IMR-90 (cell line): Measurements from ENCODE around the gene CUTA. TPM values are rescaled to one million over a fixed set of nuclear protein-coding genes. Genes with fewer than 3 reads are reported as not detected.

Experiments used
- ATAC-seq: fragments of 200-7000 bp; cut with Tn5 transposase; 2 replicates; pipeline ENCODE4 v1.9.1; 2020; ENCODE audit warnings: low read depth, mild to moderate bottlenecking, moderate library complexity
- BruUV-seq: library from RNA; stranded (reverse); fragments of 400-500 nt; replicated peaks from 2 replicates; lab custom pipeline; 2021; lab: Mats Ljungman, UMichigan
- CTCF ChIA-PET: fragments of 300-600 bp; formaldehyde crosslinking; extraction: SDS; loops from one replicate; lab custom pipeline; 2021; ENCODE audit warnings: antibody characterized with exemption; lab: Yijun Ruan, JAX
- POLR2A ChIA-PET: fragments of 300-600 bp; sonication (Branson Sonifier 250); formaldehyde crosslinking; loops from one replicate; lab custom pipeline; 2022; ENCODE audit warnings: antibody characterized with exemption; ENCODE audit not compliant: unreplicated experiment; lab: Charles Lee
- DNase-seq: peaks from one replicate; pipeline ENCODE4 v3.0.0; 2013
- H2AFZ ChIP-seq: replicated peaks from 2 replicates; pipeline ENCODE3; 2013; ENCODE audit warnings: low read length, mild to moderate bottlenecking; ENCODE audit not compliant: poor library complexity
- H2AK5ac ChIP-seq: 2 replicates; pipeline ENCODE4 v1.6.1; 2013; ENCODE audit warnings: low read depth, low read length, inconsistent platforms
- H2AK9ac ChIP-seq: replicated peaks from 2 replicates; pipeline ENCODE3; 2013; ENCODE audit warnings: mild to moderate bottlenecking, low read depth, low read length, moderate library complexity; ENCODE audit not compliant: poor library complexity
- H2BK120ac ChIP-seq: 2 replicates; pipeline ENCODE4 v1.6.1; 2013; ENCODE audit warnings: low read depth, low read length, inconsistent platforms
- H2BK15ac ChIP-seq: 3 replicates; pipeline ENCODE4 v1.6.1; 2013; ENCODE audit warnings: low read depth, low read length, inconsistent platforms
- H2BK20ac ChIP-seq: 2 replicates; pipeline ENCODE4 v1.6.1; 2013; ENCODE audit warnings: low read depth, mild to moderate bottlenecking, inconsistent platforms, low read length, moderate library complexity
- H2BK5ac ChIP-seq: 2 replicates; pipeline ENCODE4 v1.6.1; 2013; ENCODE audit warnings: mild to moderate bottlenecking, low read depth, low read length, inconsistent platforms; ENCODE audit not compliant: poor library complexity, severe bottlenecking
- H3K14ac ChIP-seq: replicated peaks from 2 replicates; pipeline ENCODE4 v1.6.1; 2013; ENCODE audit warnings: low read depth, low read length, inconsistent platforms
- H3K18ac ChIP-seq: 2 replicates; pipeline ENCODE4 v1.6.1; 2013; ENCODE audit warnings: low read depth, low read length, control low read depth
- H3K23ac ChIP-seq: 2 replicates; pipeline ENCODE4 v1.6.1; 2013; ENCODE audit warnings: low read depth, low read length, inconsistent platforms
- H3K27ac ChIP-seq: 2 replicates; pipeline ENCODE4 v1.5.1; 2013; ENCODE audit warnings: mild to moderate bottlenecking, control low read depth, low read length; ENCODE audit not compliant: insufficient read depth
- H3K27me3 ChIP-seq: 2 replicates; pipeline ENCODE4 v1.6.1; 2013; ENCODE audit warnings: low read length; ENCODE audit not compliant: control insufficient read depth, insufficient read depth
- H3K36me3 ChIP-seq: 2 replicates; pipeline ENCODE4 v1.6.1; 2013; ENCODE audit warnings: low read length, mixed read lengths; ENCODE audit not compliant: control insufficient read depth, insufficient read depth
- H3K4ac ChIP-seq: 2 replicates; pipeline ENCODE4 v1.6.1; 2013; ENCODE audit warnings: low read depth, low read length, inconsistent platforms
- H3K4me1 ChIP-seq: 2 replicates; pipeline ENCODE4 v1.6.1; 2013; ENCODE audit warnings: low read length, mixed read lengths; ENCODE audit not compliant: control insufficient read depth, insufficient read depth
- H3K4me2 ChIP-seq: 2 replicates; pipeline ENCODE4 v1.6.1; 2013; ENCODE audit warnings: low read depth, mild to moderate bottlenecking, control low read depth, low read length, moderate library complexity
- H3K4me3 ChIP-seq: 2 replicates; pipeline ENCODE4 v1.5.1; 2013; ENCODE audit warnings: low read depth, mild to moderate bottlenecking, control low read depth, low read length, moderate library complexity; ENCODE audit not compliant: insufficient read depth
- H3K56ac ChIP-seq: 2 replicates; pipeline ENCODE4 v1.6.1; 2013; ENCODE audit warnings: low read length, inconsistent platforms; ENCODE audit not compliant: insufficient read depth; ENCODE audit errors: extremely low read depth
- H3K79me1 ChIP-seq, 2 experiments: 2 replicates each; pipeline ENCODE4 v1.6.1; 2013; ENCODE audit warnings: low read length in 2 of 2, inconsistent platforms in 1 of 2, low read depth in 1 of 2
- H3K9ac ChIP-seq: 2 replicates; pipeline ENCODE4 v1.6.1; 2013; ENCODE audit warnings: low read depth, low read length, control low read depth
- H3K9me1 ChIP-seq: 2 replicates; pipeline ENCODE4 v1.6.1; 2013; ENCODE audit warnings: low read length, inconsistent platforms; ENCODE audit not compliant: insufficient read depth
- H3K9me3 ChIP-seq: 2 replicates; pipeline ENCODE4 v1.6.1; 2013; ENCODE audit warnings: low read length; ENCODE audit not compliant: control insufficient read depth, insufficient read depth
- H4K20me1 ChIP-seq: 2 replicates; pipeline ENCODE4 v1.6.1; 2013; ENCODE audit warnings: low read length, inconsistent platforms; ENCODE audit not compliant: insufficient read depth
- H4K5ac ChIP-seq: 2 replicates; pipeline ENCODE4 v1.6.1; 2013; ENCODE audit warnings: mild to moderate bottlenecking, low read depth, low read length, control low read depth
- H4K8ac ChIP-seq, 2 experiments: 2 replicates each; pipeline ENCODE4 v1.6.1; 2013; ENCODE audit warnings: low read depth in 2 of 2, low read length in 2 of 2, control low read depth in 1 of 2, inconsistent platforms in 1 of 2
- H4K91ac ChIP-seq: 2 replicates; pipeline ENCODE4 v1.6.1; 2013; ENCODE audit warnings: low read depth, low read length, inconsistent platforms; ENCODE audit not compliant: insufficient read depth
- BHLHE40 ChIP-seq: fragments of 150-350 bp; IDR thresholded peaks from 2 replicates; pipeline ENCODE4 v1.6.1; 2016; ENCODE audit warnings: mild to moderate bottlenecking, low read depth, low read length
- CEBPB ChIP-seq: IDR thresholded peaks from 2 replicates; pipeline ENCODE4 v1.6.1; 2012; ENCODE audit warnings: low read depth, low read length, improper control_type of control experiment
- CHD1 ChIP-seq: IDR thresholded peaks from 2 replicates; pipeline ENCODE4 v1.6.1; 2012; ENCODE audit warnings: low read depth, low read length, improper control_type of control experiment
- MAFK ChIP-seq: IDR thresholded peaks from 2 replicates; pipeline ENCODE4 v1.6.1; 2012; ENCODE audit warnings: low read depth, low read length, improper control_type of control experiment
- MAZ ChIP-seq: IDR thresholded peaks from 2 replicates; pipeline ENCODE4 v1.6.1; 2012; ENCODE audit warnings: low read depth, mild to moderate bottlenecking, low read length, improper control_type of control experiment, moderate library complexity, borderline replicate concordance
- MXI1 ChIP-seq: IDR thresholded peaks from 2 replicates; pipeline ENCODE4 v1.6.1; 2012; ENCODE audit warnings: low read depth, mild to moderate bottlenecking, low read length, moderate library complexity, borderline replicate concordance
- RAD21 ChIP-seq: IDR thresholded peaks from 2 replicates; pipeline ENCODE4 v1.6.1; 2012; ENCODE audit warnings: low read length, improper control_type of control experiment
- RCOR1 ChIP-seq: IDR thresholded peaks from 2 replicates; pipeline ENCODE4 v1.6.1; 2012; ENCODE audit warnings: mild to moderate bottlenecking, low read length, improper control_type of control experiment; ENCODE audit not compliant: insufficient replicate concordance
- SMC3 ChIP-seq: fragments of 150-350 bp; IDR thresholded peaks from 2 replicates; pipeline ENCODE4 v1.6.1; 2016; ENCODE audit warnings: low read depth, mild to moderate bottlenecking, antibody characterized with exemption, low read length, moderate library complexity
- WGBS, 2 experiments: methylation state at CpG; one replicate each; pipeline versions ENCODE4 v1.1.5 to v1.1.7; 2013; ENCODE audit warnings: missing lambda C conversion rate in 2 of 2; ENCODE audit not compliant: insufficient read length in 1 of 2; ENCODE audit errors: extremely low coverage in 2 of 2; 5-methylcytosine and 5-hydroxymethylcytosine counted together
- dilution Hi-C: fragments of 300-500 bp; cut with HindIII; formaldehyde crosslinking; loops from one replicate; pipeline ENCODE4 v1.14.3; 2018; ENCODE audit warnings: low sequenced_read_pairs; ENCODE audit not compliant: unreplicated experiment
- in situ Hi-C: fragments of 300-500 bp; cut with MboI; formaldehyde crosslinking; loops from 3 replicates; pipeline ENCODE4 v1.14.3; 2019; ENCODE audit warnings: low sequenced_read_pairs, inconsistent platforms, mixed read lengths
- intact Hi-C: fragments of 100-400 bp; cut with micrococcal nuclease; formaldehyde crosslinking; loops from 2 replicates; pipeline ENCODE4 v1.10.0; 2022
- polyA plus RNA-seq, 3 experiments: library from polyadenylated mRNA; depleted of rRNA; stranded (reverse); fragments of >200 nt; gene quantifications; 2 replicates each; pipeline ENCODE4 v1.2.3, GENCODE V29; 2012; ENCODE audit warnings: low replicate concordance in 1 of 3
- total RNA-seq: library from RNA; depleted of rRNA; stranded (reverse); fragments of >200 nt; gene quantifications from 2 replicates; pipeline ENCODE4 v1.2.3, GENCODE V29; 2012
- TF ChIP-seq, protein P1 (sequence below): conservative IDR thresholded peaks from 2 replicates; pipeline ENCODE4 v1.5.1; 2012; ENCODE audit warnings: mild to moderate bottlenecking, low read depth, low read length, improper control_type of control experiment

CUTA gene
- total and polyA plus RNA-seq, 2 of the 4 experiments (the other 2 are of a cell fraction), result 136 to 427 TPM

DNA sequence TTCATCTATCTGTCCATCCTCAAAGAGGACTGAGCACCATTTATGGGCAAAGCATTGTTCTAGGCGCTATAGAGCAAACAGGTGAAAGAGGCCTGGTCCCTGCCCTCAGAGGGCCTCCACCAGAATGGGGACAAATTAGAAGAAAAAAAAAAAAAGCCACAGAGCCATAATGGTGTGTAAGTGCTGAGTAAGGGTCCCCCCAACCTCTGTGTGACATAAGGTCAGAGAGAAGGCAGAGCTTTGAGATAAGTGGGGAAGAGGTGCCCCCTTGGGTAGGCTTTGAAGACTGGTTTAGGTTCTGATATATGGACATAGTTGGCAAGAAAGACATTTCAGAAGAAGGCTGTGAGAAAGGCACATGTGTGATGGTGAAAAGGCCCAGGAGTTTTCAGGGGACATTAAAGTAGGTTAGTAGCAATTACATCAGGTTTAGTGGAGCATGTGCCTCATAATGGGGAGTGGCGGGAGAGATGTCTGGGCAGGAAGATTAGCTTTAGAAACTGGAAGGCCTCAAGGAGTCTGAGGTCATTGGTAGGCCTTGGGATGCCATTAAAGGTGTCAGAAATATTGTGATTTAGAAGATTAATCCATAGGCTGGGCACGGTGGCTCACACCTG is 21.2 kb upstream of the CUTA start:
- H3K9ac ChIP-seq, result no peak overlapping the region
- H2AFZ ChIP-seq, result no peak overlapping the region
- H4K8ac ChIP-seq, result no peak overlapping the region
- no peak overlapping the region for H2AK9ac ChIP-seq
- no peak overlapping the region for H3K27ac ChIP-seq
- no peak overlapping the region for H2BK5ac ChIP-seq
- H2BK15ac ChIP-seq, result no peak overlapping the region
- no peak overlapping the region for H4K91ac ChIP-seq
- in situ Hi-C loops, result no loop called here
- H4K20me1 ChIP-seq, result no peaks in the 10 kb centered on the region
- BruUV-seq, result no TSS peak
- H3K23ac ChIP-seq, result no peak overlapping the region
- H2AK5ac ChIP-seq, result no peak overlapping the region
- intact Hi-C loops, result no loop called here
- H3K4me1 ChIP-seq, result no peaks in the 10 kb centered on the region
- DNase-seq (no peak), ATAC-seq (no peak)
- H3K4me2 ChIP-seq, result no peak overlapping the region
- peaks cover 3% of the 10 kb centered on the region; the same call in 1 of the 2 replicates for H3K9me1 ChIP-seq
- no peak overlapping the region for H2BK20ac ChIP-seq
- dilution Hi-C loops, result no loop called here
- H3K56ac ChIP-seq, result no peak overlapping the region
- H3K27me3 ChIP-seq, result no peaks in the 10 kb centered on the region
- no peak overlapping the region for H3K4me3 ChIP-seq
- POLR2A ChIA-PET, result no interaction called here
- no peaks in the 10 kb centered on the region for H3K9me3 ChIP-seq
- no peak overlapping the region for H2BK120ac ChIP-seq
- H3K18ac ChIP-seq, result no peak overlapping the region
- CTCF ChIA-PET, result no interaction called here
- H3K36me3 ChIP-seq, result peaks cover 68% of the 10 kb centered on the region
- H4K5ac ChIP-seq, result no peak overlapping the region
- H3K14ac ChIP-seq, result no peak overlapping the region
- no peak overlapping the region for H3K4ac ChIP-seq
- peaks cover 9 to 14% of the 10 kb centered on the region in 2 experiments for H3K79me1 ChIP-seq
- TF ChIP-seq CEBPB (no peak), BHLHE40 (no peak), SMC3 (no peak), MXI1 (no peak), MAFK (no peak), RAD21 (no peak), MAZ (no peak), RCOR1 (no peak), CHD1 (no peak)
- TF ChIP-seq, protein P1, sequence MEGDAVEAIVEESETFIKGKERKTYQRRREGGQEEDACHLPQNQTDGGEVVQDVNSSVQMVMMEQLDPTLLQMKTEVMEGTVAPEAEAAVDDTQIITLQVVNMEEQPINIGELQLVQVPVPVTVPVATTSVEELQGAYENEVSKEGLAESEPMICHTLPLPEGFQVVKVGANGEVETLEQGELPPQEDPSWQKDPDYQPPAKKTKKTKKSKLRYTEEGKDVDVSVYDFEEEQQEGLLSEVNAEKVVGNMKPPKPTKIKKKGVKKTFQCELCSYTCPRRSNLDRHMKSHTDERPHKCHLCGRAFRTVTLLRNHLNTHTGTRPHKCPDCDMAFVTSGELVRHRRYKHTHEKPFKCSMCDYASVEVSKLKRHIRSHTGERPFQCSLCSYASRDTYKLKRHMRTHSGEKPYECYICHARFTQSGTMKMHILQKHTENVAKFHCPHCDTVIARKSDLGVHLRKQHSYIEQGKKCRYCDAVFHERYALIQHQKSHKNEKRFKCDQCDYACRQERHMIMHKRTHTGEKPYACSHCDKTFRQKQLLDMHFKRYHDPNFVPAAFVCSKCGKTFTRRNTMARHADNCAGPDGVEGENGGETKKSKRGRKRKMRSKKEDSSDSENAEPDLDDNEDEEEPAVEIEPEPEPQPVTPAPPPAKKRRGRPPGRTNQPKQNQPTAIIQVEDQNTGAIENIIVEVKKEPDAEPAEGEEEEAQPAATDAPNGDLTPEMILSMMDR, result no peak
- WGBS, 2 experiments, result no CpG with 5 or more reads among the region's 3 CpGs
